Measurements from ENCODE around the gene MAP7D1. TPM values are rescaled to one million over a fixed set of nuclear protein-coding genes. Genes with fewer than 3 reads are reported as not detected.

The MAP7D1 gene
- total RNA-seq, 1 donor from 2014 or later, result 363 TPM

DNA sequence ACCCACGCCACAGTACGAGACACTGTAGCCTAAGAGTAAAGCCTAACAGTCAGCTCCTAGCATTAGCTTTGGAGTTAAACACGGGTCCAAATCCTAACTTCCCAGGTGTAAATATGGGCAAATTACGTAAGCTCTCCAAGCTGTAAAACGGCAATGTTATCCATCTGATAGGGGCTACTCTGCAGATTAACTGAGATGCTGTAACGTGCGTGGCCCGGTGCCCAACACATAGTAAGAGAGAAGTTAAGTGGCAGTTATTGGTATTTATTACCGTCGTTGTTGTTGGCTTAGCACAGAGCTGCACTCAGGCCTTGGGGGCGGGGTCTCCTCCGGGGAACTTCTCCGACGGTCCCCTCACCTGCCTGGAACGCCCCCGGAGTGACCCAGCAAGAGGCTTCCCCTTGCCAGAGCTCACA, 7.1 kb upstream of the MAP7D1 start:
- Histone ChIP-seq H3K9me3 (replicated peaks) (no peaks in the 10 kb centered on the region), H3K27ac (replicated peaks) (peak overlapping the region; percentile 100), H3K27me3 (ENCODE audit: low read depth) (no peaks in the 10 kb centered on the region), H3K36me3 (no peaks in the 10 kb centered on the region), H3K4me1 (peaks cover 63% of the 10 kb centered on the region), H3K4me3 (peak overlapping the region; percentile 97)
- TF ChIP-seq, protein P1, sequence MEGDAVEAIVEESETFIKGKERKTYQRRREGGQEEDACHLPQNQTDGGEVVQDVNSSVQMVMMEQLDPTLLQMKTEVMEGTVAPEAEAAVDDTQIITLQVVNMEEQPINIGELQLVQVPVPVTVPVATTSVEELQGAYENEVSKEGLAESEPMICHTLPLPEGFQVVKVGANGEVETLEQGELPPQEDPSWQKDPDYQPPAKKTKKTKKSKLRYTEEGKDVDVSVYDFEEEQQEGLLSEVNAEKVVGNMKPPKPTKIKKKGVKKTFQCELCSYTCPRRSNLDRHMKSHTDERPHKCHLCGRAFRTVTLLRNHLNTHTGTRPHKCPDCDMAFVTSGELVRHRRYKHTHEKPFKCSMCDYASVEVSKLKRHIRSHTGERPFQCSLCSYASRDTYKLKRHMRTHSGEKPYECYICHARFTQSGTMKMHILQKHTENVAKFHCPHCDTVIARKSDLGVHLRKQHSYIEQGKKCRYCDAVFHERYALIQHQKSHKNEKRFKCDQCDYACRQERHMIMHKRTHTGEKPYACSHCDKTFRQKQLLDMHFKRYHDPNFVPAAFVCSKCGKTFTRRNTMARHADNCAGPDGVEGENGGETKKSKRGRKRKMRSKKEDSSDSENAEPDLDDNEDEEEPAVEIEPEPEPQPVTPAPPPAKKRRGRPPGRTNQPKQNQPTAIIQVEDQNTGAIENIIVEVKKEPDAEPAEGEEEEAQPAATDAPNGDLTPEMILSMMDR (IDR thresholded peaks at IDR 0.05; ENCODE audit: borderline replicate concordance), result no peak
- no peak for DNase-seq
- intact Hi-C loops (cut with micrococcal nuclease), result loop anchor here (10.0 kb wide), 1 partner anchor 136 kb away; no protein-coding TSS in a partner anchor

- TF ChIP-seq, protein P1 (IDR thresholded peaks at IDR 0.05; ENCODE audit: borderline replicate concordance), result peak; percentile 98
- Histone ChIP-seq H3K36me3 (no peaks in the 10 kb centered on the region), H3K27ac (replicated peaks) (peak within 1 kb of the TSS; percentile 100), H3K4me1 (peaks cover 65% of the 10 kb centered on the region), H3K9me3 (replicated peaks) (no peaks in the 10 kb centered on the region), H3K27me3 (ENCODE audit: low read depth) (no peaks in the 10 kb centered on the region), H3K4me3 (peak within 1 kb of the TSS; percentile 97)
- intact Hi-C loops (cut with micrococcal nuclease), result loop anchor here (10.0 kb wide), 1 partner anchor 135 kb away; no protein-coding TSS in a partner anchor
- DNase-seq, result peak; percentile 100
These were observed 6.6 kb upstream of the MAP7D1 start, which contains the start of gene TRAPPC3 for GRCh38 chr1:36149237-36149972. TSS of gene TRAPPC3 (minus strand) at chr1:36149486. CDS start at chr1:36149378, 108 bp downstream.

DNA sequence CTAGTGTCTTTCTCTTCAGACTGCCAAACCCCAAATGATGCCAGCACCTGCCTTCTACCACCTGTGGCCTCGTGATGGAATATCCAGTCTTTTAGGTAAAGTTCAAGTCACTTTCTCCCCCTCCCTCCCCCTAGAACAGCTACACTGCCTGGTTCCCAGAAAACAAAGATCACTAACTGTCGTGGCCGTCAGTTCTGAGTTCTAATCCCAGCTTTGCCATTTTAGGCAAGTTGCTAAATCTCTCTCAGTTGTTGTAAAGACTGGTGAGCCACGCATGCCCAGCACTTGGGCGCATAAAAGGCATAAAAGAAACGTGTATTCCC, 6.0 kb upstream of the MAP7D1 start:
- Histone ChIP-seq H3K4me1 (peaks cover 70% of the 10 kb centered on the region), H3K27me3 (ENCODE audit: low read depth) (no peaks in the 10 kb centered on the region), H3K9me3 (replicated peaks) (no peaks in the 10 kb centered on the region), H3K4me3 (peak overlapping the region; percentile 97), H3K27ac (replicated peaks) (peak overlapping the region; percentile 100), H3K36me3 (no peaks in the 10 kb centered on the region)
- intact Hi-C loops (cut with micrococcal nuclease), result loop anchor here (10.0 kb wide), 1 partner anchor 135 kb away; no protein-coding TSS in a partner anchor
- DNase-seq, result no peak
- TF ChIP-seq, protein P1 (IDR thresholded peaks at IDR 0.05; ENCODE audit: borderline replicate concordance), result no peak

GRCh38 chr1:36150296-36151133, 5.4 kb upstream of the MAP7D1 start:
- intact Hi-C loops (cut with micrococcal nuclease), result no loop called here
- H3K4me3 ChIP-seq, result peak overlapping the region; percentile 43
- H3K27me3 ChIP-seq (ENCODE audit: low read depth), result no peaks in the 10 kb centered on the region
- peaks cover 76% of the 10 kb centered on the region for H3K4me1 ChIP-seq
- no peaks in the 10 kb centered on the region for H3K9me3 ChIP-seq (replicated peaks)
- TF ChIP-seq, protein P1 (IDR thresholded peaks at IDR 0.05; ENCODE audit: borderline replicate concordance), result no peak
- no peaks in the 10 kb centered on the region for H3K36me3 ChIP-seq
- DNase-seq, result peak; percentile 92
- H3K27ac ChIP-seq (replicated peaks), result peak overlapping the region; percentile 100

DNA sequence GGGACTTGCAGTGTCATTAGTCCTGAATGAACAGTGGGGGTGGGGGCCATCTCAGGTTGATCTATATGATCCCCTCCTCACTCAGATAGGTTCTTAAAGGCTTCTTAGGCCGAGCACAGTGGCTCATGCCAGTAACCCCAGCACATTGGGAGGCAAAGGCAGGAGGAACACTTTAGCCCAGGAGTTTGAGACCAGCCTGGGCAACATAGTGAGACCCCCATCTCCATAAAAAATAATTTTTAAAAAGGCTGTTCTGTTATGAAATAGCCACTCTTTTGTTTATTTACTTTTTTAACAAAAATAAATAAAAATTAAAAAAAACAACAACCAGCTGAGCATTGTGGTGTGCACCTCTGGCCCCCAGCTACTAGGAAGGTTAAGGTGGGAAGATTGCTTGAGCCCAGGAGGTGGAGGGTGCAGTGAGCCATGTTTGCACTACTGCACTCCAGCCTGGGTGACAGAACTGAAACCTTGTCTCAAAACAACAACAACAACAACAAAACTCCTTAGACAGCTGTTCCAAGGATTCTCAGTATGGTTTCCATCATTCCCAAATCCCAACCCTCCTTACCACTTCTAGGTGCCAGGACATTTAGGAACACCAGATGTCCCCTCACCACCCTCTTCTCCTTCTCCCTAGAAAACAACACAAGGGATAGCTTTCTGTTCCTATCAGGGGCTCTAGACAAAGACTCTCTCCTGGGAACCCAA, 4.7 kb upstream of the MAP7D1 start:
- Histone ChIP-seq H3K9me3 (replicated peaks) (no peaks in the 10 kb centered on the region), H3K4me3 (peak overlapping the region; percentile 43), H3K27ac (replicated peaks) (peak overlapping the region; percentile 100), H3K36me3 (no peaks in the 10 kb centered on the region), H3K4me1 (peaks cover 80% of the 10 kb centered on the region), H3K27me3 (ENCODE audit: low read depth) (no peaks in the 10 kb centered on the region)
- TF ChIP-seq, protein P1 (IDR thresholded peaks at IDR 0.05; ENCODE audit: borderline replicate concordance), result no peak
- DNase-seq, result no peak
- intact Hi-C loops (cut with micrococcal nuclease), result no loop called here

Measured in left ventricle myocardium inferior (tissue), 1 donor.